Psoas muscle (tissue), 8 donors: ENCODE data around the gene ACTN4. TPM values are rescaled to one million over a fixed set of nuclear protein-coding genes. Genes with fewer than 3 reads are reported as not detected.

ENCODE experiments used
- ATAC-seq, 4 donors: fragments of 200-7000 bp; cut with Tn5 transposase; one replicate each; pipeline ENCODE4 v1.9.1; 2020; ENCODE audit warnings: moderate library complexity in 3 of 4, mild to moderate bottlenecking in 2 of 4
- DNase-seq, 2 donors: peaks; one replicate each; pipeline ENCODE4 v3.0.0-alpha.2; 2020
- H3K27ac ChIP-seq: fragments of 200-600 bp; one replicate; pipeline ENCODE4 v1.8.0; 2022
- H3K27me3 ChIP-seq, 3 donors: fragments of 200-600 bp in 1 of 3; one replicate each; pipeline versions ENCODE4 v1.6.1 to v1.8.0; 2013 to 2022; ENCODE audit warnings: low read length in 2 of 3, mild to moderate bottlenecking in 2 of 3, moderate library complexity in 1 of 3; ENCODE audit not compliant: insufficient read depth in 3 of 3
- H3K36me3 ChIP-seq, 2 donors: fragments of 200-600 bp in 1 of 2; one replicate each; pipeline versions ENCODE4 v1.6.1 to v1.8.0; 2013 to 2022; ENCODE audit warnings: low read depth in 1 of 2, mild to moderate bottlenecking in 1 of 2, moderate library complexity in 1 of 2; ENCODE audit not compliant: insufficient read depth in 1 of 2
- H3K4me1 ChIP-seq: fragments of 200-600 bp; one replicate; pipeline ENCODE4 v1.8.0; 2022
- H3K4me3 ChIP-seq: fragments of 200-600 bp; one replicate; pipeline ENCODE4 v1.8.0; 2022; ENCODE audit warnings: mild to moderate bottlenecking
- H3K9me3 ChIP-seq: fragments of 200-600 bp; one replicate; pipeline ENCODE4 v1.8.0; 2022
- CTCF ChIP-seq: fragments of 200-600 bp; IDR thresholded peaks from one replicate; pipeline ENCODE4 v1.8.0; 2022; ENCODE audit warnings: antibody characterized with exemption
- WGBS, 3 donors: extraction: QIAGEN DNeasy Blood & Tissue Kit; methylation state at CpG; one replicate each; pipeline versions ENCODE4 v1.1.6 to v1.1.7; 2013; 5-methylcytosine and 5-hydroxymethylcytosine counted together
- intact Hi-C, 2 donors: fragments of 100-400 bp; cut with DNase I; formaldehyde crosslinking; loops; one replicate each; pipeline versions ENCODE4 v1.11.0 to v1.14.2; 2022
- polyA plus RNA-seq, 3 donors: library from polyadenylated mRNA; stranded (reverse); fragments of 200-250 nt; gene quantifications; one replicate each; pipeline ENCODE4 v1.2.3, GENCODE V29; 2013
- total RNA-seq, 4 donors: library from RNA; stranded (reverse); fragmentation: NEBNext Ultra II Directional in 2 of 4; extraction: Animal tissue kit (Norgen Biotek cat#: 25700) in 2 of 4; gene quantifications; one replicate each; pipeline versions ENCODE4 v1.2.1 to v1.2.4, GENCODE V29; 2021 to 2023
- donor health status: healthy with polysubstance abuse.
- donor health status: DM: no; HTN: no; CAD: no; lungs with moderate emphysema.
- donor health status: Bipolar disorder and iron deficiency.
- donor health status: healthy.
- donor health status: DM: yes; HTN: yes; CAD: no.
- donor health status: DM: no; HTN: no; CAD: no.
- donor health status: DM: no; HTN: no; CAD: no.
- donor health status: DM: yes; HTN: yes; CAD: no.

Gene ACTN4
- total and polyA plus RNA-seq, 7 donors, result 38.3 to 127 (median 79.9) TPM

GRCh38 chr19:38700350-38700901 lies 53.0 kb downstream of the ACTN4 start:
- H3K4me3 ChIP-seq, result no peak overlapping the region
- no peak for TF ChIP-seq CTCF
- peaks cover 0 to 65% of the 10 kb centered on the region in 2 donors for H3K36me3 ChIP-seq
- peaks cover 33% of the 10 kb centered on the region for H3K4me1 ChIP-seq
- peak overlapping the region; percentile 36 for H3K27ac ChIP-seq
- ATAC-seq (no peak), DNase-seq (no peak)
- 85 to 88% (median 86%) methylated on average over 21 to 22 of the region's 22 CpGs for WGBS, 3 donors
- intact Hi-C loops, result no loop called here
- H3K27me3 ChIP-seq, result no peaks in the 10 kb centered on the region
- H3K9me3 ChIP-seq, result no peaks in the 10 kb centered on the region

- H3K4me1 ChIP-seq, result peaks cover 29% of the 10 kb centered on the region
- DNase-seq, result no peak
- H3K9me3 ChIP-seq, result no peaks in the 10 kb centered on the region
- H3K36me3 ChIP-seq, result peaks cover 0 to 71% of the 10 kb centered on the region in 2 donors
- intact Hi-C loops, result no loop called here
- ATAC-seq, result no peak
- H3K4me3 ChIP-seq, result no peak overlapping the region
- peak overlapping the region; percentile 46 for H3K27ac ChIP-seq
- WGBS, 3 donors, result 80 to 89% (median 85%) methylated on average over 18 of the region's 18 CpGs
- no peak for TF ChIP-seq CTCF
- H3K27me3 ChIP-seq, result no peaks in the 10 kb centered on the region
Measured at GRCh38 chr19:38700902-38701454, 53.5 kb downstream of the ACTN4 start.

- ATAC-seq (peak in 3 of 4 donors; percentile 12 to 26 (median 13)), DNase-seq (no peak)
- WGBS, 3 donors, result 47 to 63% (median 56%) methylated on average over 11 of the region's 11 CpGs
- intact Hi-C loops, result no loop called here
- no peaks in the 10 kb centered on the region for H3K9me3 ChIP-seq
- H3K36me3 ChIP-seq, result peaks cover 0 to 76% of the 10 kb centered on the region in 2 donors
- H3K4me1 ChIP-seq, result peaks cover 25% of the 10 kb centered on the region
- no peaks in the 10 kb centered on the region for H3K27me3 ChIP-seq
- peak overlapping the region; percentile 46 for H3K27ac ChIP-seq
- TF ChIP-seq CTCF, result no peak
- no peak overlapping the region for H3K4me3 ChIP-seq
Measured at GRCh38 chr19:38701455-38702063, 54.1 kb downstream of the ACTN4 start.

GRCh38 chr19:38702278-38702677 lies 54.8 kb downstream of the ACTN4 start:
- peaks cover 0 to 76% of the 10 kb centered on the region in 2 donors for H3K36me3 ChIP-seq
- TF ChIP-seq CTCF, result no peak
- H3K27ac ChIP-seq, result no peak overlapping the region
- intact Hi-C loops, result no loop called here
- no peaks in the 10 kb centered on the region for H3K27me3 ChIP-seq
- peaks cover 26% of the 10 kb centered on the region for H3K4me1 ChIP-seq
- 59 to 64% (median 64%) methylated on average over 14 of the region's 14 CpGs for WGBS, 3 donors
- H3K9me3 ChIP-seq, result no peaks in the 10 kb centered on the region
- DNase-seq (no peak), ATAC-seq (peak in 3 of 4 donors; percentile 15 to 27 (median 24))
- no peak overlapping the region for H3K4me3 ChIP-seq
